NCI-H2029 (cell line): ENCODE results near the gene SMIM10L2A.
"Not testable (repeated sequence)": the region's sequence is repeated elsewhere in the genome, so short reads cannot be mapped to it uniquely, and the experiment has no call there.

Source experiments
- DNase-seq: peaks from one replicate; lab custom pipeline; 2025; lab: John Stamatoyannopoulos, UW

Gene SMIM10L2A

GRCh38 chrX:135454816-135455215 lies 33.1 kb downstream of the SMIM10L2A start:
- DNase-seq = no peak

GRCh38 chrX:135461756-135462155 lies 40.0 kb downstream of the SMIM10L2A start:
- DNase-seq = not testable (repeated sequence)

- DNase-seq = no peak
Measured at GRCh38 chrX:135463937-135464336, 42.2 kb downstream of the SMIM10L2A start.

GRCh38 chrX:135476378-135476777 lies 54.6 kb downstream of the SMIM10L2A start:
- DNase-seq = no peak

GRCh38 chrX:135477576-135477975 lies 55.8 kb downstream of the SMIM10L2A start:
- DNase-seq = peak; percentile 81
